GM18519 (cell line): Measurements from ENCODE around the gene FAM83C.

Experiments
- ATAC-seq: cut with Tn5 transposase; IDR thresholded peaks from one replicate; pipeline ENCODE4 v1.9.1; 2021; ENCODE audit warnings: mild to moderate bottlenecking, moderate library complexity; ENCODE audit not compliant: unreplicated experiment, low FRiP score

The FAM83C gene

DNA sequence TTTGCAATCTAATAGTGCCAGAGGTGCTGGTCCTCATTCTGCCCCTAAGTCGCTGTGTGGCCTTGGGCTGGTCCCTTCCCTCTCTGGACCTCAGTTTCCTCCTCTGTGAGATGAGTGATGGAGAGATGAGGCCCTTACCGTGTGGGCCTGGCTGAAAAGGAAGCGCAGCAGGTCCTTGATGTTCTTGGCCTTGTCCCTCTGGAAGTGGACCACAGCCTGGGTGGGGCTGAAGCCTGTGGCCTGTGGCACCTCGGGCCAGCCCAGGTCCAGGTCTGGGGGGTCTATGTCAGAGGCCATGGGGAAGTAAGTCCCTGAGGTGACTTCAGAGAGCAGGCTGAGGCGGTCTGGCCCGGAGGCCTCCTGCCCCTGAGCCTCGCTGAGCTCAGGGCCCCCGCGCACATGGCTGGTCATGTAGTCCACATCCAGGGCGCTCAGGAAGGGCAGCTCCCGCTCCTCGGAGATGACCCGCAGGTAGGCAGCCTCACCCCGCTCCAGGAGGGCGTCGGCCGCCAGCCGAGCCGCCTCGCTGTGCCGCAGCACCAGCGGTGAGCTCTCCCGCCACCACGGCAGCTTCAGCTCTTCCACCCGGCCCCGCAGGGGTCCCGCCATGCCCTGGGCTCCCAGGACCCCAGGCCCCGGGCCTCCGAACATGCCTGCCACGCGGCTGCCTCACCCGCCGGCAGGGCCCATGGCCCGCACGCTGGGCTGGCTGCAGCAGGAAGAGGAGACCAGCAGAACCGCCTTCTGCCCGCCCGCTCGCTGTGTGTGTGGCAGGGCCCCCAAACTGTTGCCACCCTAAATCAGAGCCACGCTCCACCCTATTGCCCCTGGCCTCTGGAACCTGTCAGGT lies at the start of gene FAM83C:
FAM83C (minus strand) TSS at position 772 of the 850 bp plus-strand sequence; CDS start at position 651, 121 bp downstream.
- no peak for ATAC-seq

- ATAC-seq: no peak
Observed at GRCh38 chr20:35341366-35342028, 49.3 kb upstream of the FAM83C start.

- no peak for ATAC-seq
Observed at GRCh38 chr20:35340436-35340835, 48.2 kb upstream of the FAM83C start.

DNA sequence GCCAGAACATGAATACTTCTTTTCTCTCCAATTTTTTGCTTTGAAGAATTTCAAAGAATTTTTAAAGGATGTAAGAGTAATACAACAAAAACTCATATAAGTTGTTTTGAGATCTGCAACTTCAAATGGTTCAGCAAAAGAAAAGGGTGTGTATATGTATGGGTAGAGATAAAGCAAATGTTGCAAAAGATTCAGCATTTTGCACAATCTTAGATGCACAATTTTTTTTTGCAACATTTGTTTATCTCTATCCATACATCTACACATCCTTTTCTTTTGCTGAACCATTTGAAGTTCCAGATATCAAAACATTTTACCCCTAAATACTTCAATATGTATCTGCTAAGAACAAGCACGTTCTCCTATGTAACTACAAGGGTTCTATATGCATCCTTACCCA lies 47.4 kb upstream of the FAM83C start:
- ATAC-seq: no peak

DNA sequence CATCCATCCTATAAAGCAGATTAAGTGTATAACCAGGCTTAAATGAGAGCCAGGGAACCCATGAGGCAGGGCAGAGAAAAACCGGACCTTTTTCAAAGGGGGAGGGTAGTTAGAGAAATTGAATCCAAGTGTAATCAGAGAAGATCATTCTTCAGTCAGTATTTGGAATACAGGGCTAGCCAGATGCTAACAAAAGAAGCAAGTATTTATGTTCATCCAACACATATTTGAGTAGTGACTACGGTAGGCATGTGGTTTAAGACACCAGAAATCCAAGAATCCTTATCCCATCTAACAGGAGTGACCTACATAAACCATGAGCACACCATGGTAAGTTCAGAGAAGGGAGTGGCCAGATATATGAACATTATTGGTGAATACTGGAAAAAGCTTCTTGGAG lies 46.8 kb upstream of the FAM83C start:
- no peak for ATAC-seq

DNA sequence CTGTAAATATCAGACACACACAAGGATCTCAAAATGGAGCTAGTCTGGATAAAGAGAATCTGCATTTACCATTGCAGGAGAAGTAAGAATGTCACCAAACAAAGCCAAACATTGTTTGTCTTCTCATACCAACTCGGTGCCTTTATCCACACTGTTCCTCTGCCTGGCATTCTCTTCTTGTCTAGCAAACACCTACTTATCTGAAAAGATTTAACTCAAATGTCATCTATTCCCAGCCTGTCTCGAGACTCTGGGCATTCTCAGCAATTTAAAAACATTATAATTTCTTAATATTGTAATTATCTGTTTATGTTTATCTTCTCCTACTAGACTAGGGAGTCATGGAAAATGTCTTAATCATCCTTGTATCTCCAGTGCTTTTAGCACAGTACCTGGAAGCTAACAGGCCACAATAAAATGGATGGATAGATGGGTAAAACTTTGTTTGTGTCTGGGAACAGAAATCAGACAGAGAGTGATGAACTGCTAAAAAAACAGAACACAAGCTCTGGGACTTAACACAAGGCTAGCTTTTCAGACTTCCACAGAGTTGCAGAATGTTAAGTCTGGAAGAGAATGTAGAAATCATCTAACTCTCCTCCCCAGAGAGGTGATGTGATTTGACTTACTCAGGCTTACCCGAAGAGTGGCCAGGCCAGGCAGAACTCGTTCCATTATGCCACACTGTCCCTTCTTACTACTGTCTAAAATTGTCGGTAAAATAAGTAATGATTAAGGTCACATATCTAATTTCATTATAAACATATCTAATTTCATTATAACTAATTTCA lies 42.3 kb upstream of the FAM83C start:
- ATAC-seq: no peak

- ATAC-seq: no peak
Observed at GRCh38 chr20:35333606-35334005, 41.4 kb upstream of the FAM83C start.

DNA sequence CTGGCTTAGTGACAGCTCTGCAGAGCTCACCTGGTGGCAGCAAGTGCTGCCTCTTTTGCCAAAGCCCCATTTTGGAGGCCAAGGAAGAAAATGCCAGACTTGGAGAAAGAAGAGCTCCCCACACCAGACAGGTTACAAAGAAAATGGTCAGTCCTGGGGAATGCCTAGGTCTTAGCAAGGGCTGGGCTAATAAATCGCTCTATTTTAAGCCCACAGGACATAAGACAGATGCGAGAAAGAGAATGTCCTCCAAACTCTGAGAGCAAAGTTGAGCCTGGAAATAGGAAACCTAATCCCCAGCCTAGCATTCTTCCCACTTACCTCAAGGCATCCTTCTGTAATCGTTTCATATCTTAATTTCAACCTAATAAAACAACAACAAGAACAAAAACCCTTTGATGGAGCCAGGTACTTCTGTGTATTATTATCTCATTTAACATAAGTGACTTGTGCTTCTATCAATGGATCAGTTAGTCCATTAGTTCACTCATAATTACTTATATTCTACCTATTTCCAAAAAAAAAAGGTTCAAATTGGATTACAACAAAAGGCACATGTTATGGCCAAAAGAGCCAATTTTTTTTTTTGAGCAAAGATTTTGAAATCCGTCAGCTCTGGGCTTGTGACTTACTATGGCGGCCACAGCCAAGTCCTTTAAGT lies 40.4 kb upstream of the FAM83C start:
- ATAC-seq: no peak

DNA sequence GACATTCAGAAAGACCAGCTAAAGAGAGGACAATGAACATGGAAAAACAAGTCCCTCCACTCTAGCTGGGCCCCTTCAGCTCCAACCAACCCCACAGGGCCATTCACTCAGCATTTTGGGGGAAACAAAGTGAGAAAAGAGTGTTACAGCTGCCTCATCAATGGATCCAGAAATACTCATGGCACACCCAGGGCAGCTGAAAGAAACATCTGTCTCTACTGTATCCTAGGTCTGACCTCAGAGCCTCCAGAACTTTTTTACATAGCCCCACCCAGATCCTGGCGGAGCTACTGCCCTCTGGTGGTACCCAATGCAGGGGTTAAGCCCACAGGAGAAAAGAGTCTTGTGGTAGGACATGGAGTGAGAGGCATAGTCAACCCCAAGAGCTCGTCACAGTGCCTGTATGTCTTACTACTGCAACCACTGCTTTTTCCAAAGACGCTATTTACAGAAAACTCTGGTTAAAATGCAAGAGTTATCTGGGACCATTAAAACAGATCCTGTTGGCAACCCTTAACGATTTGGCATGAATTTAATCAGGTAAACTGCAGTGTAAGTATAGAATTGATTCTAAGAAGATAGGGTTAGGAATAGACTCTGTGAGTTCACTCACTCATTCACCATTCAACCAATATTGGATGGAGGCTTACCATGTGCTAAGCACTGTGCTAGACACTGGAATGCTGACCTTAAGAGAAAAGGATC lies 37.4 kb upstream of the FAM83C start:
- no peak for ATAC-seq

GRCh38 chr20:35328689-35329088 lies 36.5 kb upstream of the FAM83C start:
- no peak for ATAC-seq

- no peak for ATAC-seq
Observed at GRCh38 chr20:35328095-35328685, 36.0 kb upstream of the FAM83C start.

DNA sequence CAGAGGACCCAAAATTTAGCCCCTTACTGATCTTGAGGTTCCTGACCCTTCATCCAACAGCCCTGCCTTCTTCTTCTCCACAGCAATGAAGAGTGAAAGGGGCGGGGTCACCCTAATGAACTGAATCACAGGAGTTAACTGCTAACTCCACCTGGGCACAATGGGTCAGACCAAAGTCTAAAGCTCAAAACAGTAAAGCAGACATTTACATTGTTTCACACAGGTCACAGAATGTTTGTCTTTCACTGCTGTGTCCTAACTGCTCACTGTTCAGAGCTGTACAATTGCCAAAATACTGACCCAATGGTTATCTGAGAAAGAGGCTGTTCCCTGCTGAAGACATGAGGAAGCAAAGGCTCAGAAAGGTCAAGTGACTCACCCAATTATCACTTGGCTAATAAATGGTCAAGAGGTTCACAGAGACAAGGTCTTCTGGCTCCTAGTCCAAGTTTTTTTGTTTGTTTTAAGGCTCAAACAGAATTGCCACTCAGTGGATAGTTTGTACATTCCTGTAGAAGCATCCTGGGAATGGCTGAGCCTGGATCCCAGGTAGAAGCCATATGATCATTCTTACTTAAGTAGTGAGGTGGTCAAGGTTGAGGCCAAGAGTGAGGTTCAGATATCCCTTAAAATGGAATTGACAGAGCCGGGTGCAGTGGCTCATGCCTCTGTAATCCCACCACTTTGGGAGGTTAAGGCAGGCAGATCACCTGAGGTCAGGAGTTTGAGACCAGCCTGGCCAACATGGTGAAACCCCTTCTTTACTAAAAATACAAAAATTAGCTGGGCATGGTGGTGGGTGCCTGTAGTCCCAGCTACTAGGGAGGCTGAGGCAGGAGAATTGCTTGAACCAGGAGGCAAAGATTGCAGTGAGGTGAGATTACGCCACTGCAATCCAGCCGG lies 35.1 kb upstream of the FAM83C start:
- no peak for ATAC-seq

GRCh38 chr20:35326740-35327073 lies 34.5 kb upstream of the FAM83C start:
- ATAC-seq: no peak

DNA sequence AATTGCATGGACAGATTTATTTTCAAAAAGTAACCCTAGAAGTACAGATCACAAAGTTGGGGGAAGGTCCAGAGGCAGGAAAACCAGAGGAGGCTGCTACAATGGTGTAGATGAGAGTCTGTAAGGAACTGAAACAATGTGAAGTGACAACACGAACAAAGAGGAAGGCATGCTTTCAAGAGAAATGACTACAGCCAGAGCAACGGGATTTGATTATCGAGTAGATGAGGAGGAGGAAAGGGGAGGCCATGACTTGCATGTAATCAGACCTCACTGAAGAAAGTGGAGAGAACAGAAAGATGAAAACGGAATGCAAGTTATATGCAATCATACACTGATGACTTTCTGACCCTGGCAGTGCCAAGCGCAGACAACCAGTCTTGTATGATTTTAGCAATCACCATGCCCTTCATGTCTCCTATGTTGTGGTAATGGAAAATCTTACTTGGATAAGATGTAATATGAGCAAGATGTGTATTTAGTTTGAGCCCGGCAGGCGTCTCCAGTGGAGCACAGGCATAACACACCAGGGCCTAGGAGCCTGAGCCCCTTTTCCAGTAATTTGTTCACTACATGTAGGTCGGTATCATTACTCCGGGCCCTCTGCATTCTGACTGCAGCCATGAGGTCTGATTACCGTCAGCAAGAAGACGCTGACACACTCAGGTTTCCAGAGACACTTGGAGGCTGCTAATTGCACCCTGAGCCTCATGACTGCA lies 34.0 kb upstream of the FAM83C start:
- ATAC-seq: no peak

- no peak for ATAC-seq
Observed at GRCh38 chr20:35325401-35325800, 33.2 kb upstream of the FAM83C start.

GRCh38 chr20:35320396-35321126 lies 28.3 kb upstream of the FAM83C start:
- no peak for ATAC-seq

DNA sequence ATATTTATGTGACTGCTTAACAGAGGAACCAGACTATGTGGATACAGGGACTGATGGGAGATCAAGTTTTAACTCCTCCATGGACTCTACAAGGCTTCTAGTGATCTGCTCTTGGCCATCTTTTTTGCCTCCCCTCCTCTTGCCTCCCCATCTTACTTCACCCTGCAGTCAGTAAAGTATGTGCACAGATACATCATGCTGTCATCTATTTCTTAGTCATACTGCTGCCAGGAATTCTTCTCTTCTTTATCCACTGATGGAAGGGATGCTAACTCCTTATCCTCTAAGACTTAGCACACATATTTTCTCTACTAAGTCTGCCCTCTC lies 27.6 kb upstream of the FAM83C start:
- no peak for ATAC-seq
